Endothelial cell of umbilical vein (primary cell): ENCODE data around the gene DAGLB. TPM values are rescaled to one million over a fixed set of nuclear protein-coding genes. Genes with fewer than 3 reads are reported as not detected.

ENCODE experiments used
- BruUV-seq: library from RNA; stranded (reverse); fragments of 400-500 nt; replicated peaks from 2 replicates; lab custom pipeline; 2021; lab: Mats Ljungman, UMichigan
- CTCF ChIA-PET: fragments of 300-600, 350-600 bp; sonication (Branson Sonifier 250); formaldehyde crosslinking; loops from one replicate; lab custom pipeline; 2021; ENCODE audit warnings: antibody characterized with exemption, inconsistent platforms; lab: Charles Lee
- POLR2A ChIA-PET: fragments of 300-600, 350-600 bp; sonication (Branson Sonifier 250); formaldehyde crosslinking; loops from one replicate; lab custom pipeline; 2021; ENCODE audit warnings: antibody characterized with exemption, inconsistent platforms; lab: Charles Lee
- DNase-seq: peaks from one replicate; pipeline ENCODE4 v3.0.0-alpha.2; 2011; ENCODE audit warnings: low read depth, low spot score
- FAIRE-seq: peaks from 2 replicates; lab custom pipeline; 2011; peaks lifted over from hg19 to GRCh38; lab: Jason Lieb, UNC
- H2AFZ ChIP-seq: 2 replicates; pipeline ENCODE4 v1.6.0; 2012; ENCODE audit warnings: low read depth, low read length, control low read depth, inconsistent platforms
- H3K27ac ChIP-seq: 2 replicates; pipeline ENCODE4 v1.5.1; 2011; ENCODE audit warnings: low read depth, mild to moderate bottlenecking, control low read depth, low read length, moderate library complexity; ENCODE audit not compliant: insufficient read depth
- H3K27me3 ChIP-seq, 2 experiments: 2 replicates each; pipeline versions ENCODE4 v1.6.0 to v1.6.1; 2011; ENCODE audit warnings: low read length in 2 of 2, mixed read lengths in 1 of 2; ENCODE audit not compliant: control insufficient read depth in 2 of 2, insufficient read depth in 2 of 2
- H3K36me3 ChIP-seq, 2 experiments: 2 replicates in 1 of 2; 3 replicates in 1 of 2; pipeline ENCODE4 v1.5.1; 2011; ENCODE audit warnings: low read length in 2 of 2, mild to moderate bottlenecking in 1 of 2, moderate library complexity in 1 of 2; ENCODE audit not compliant: control insufficient read depth in 2 of 2, insufficient read depth in 2 of 2; ENCODE audit errors: extremely low read depth in 1 of 2
- H3K4me1 ChIP-seq: 3 replicates; pipeline ENCODE4 v1.5.1; 2011; ENCODE audit warnings: mild to moderate bottlenecking, low read length; ENCODE audit not compliant: control insufficient read depth, insufficient read depth; ENCODE audit errors: extremely low read depth
- H3K4me2 ChIP-seq: 2 replicates; pipeline ENCODE4 v1.6.1; 2011; ENCODE audit warnings: low read length, control low read depth, mixed read lengths; ENCODE audit not compliant: insufficient read depth
- H3K4me3 ChIP-seq, 3 experiments: fragments of 200-600 bp in 1 of 3; sonication (generic), shearing (Covaris generic) in 1 of 3; replicated peaks in 1 of 3; 2 replicates each; pipeline ENCODE4 v1.5.1; 2011 to 2016; ENCODE audit warnings: control low read depth in 3 of 3, low read length in 3 of 3, mild to moderate bottlenecking in 2 of 3, inconsistent platforms in 1 of 3, low read depth in 1 of 3, moderate library complexity in 1 of 3; ENCODE audit not compliant: insufficient read depth in 1 of 3
- H3K79me2 ChIP-seq: 2 replicates; pipeline ENCODE4 v1.6.0; 2012; ENCODE audit warnings: low read length, inconsistent platforms; ENCODE audit not compliant: control insufficient read depth, insufficient read depth
- H3K9ac ChIP-seq: replicated peaks from 2 replicates; pipeline ENCODE3; 2011; ENCODE audit warnings: low read length, control low read depth; ENCODE audit not compliant: insufficient read depth; ENCODE audit errors: extremely low read depth
- H3K9me1 ChIP-seq: replicated peaks from 3 replicates; pipeline ENCODE4 v1.6.0; 2011; ENCODE audit warnings: mild to moderate bottlenecking, low read length; ENCODE audit not compliant: control insufficient read depth, insufficient read depth; ENCODE audit errors: extremely low read depth
- H3K9me3 ChIP-seq: replicated peaks from 2 replicates; pipeline ENCODE4 v1.5.1; 2012; ENCODE audit warnings: low read length, inconsistent platforms; ENCODE audit not compliant: control insufficient read depth, insufficient read depth
- H4K20me1 ChIP-seq: replicated peaks from 2 replicates; pipeline ENCODE3; 2011; ENCODE audit warnings: mild to moderate bottlenecking, low read length; ENCODE audit not compliant: control insufficient read depth, insufficient read depth; ENCODE audit errors: extremely low read depth
- EZH2 ChIP-seq: IDR thresholded peaks from 2 replicates; pipeline ENCODE4 v1.6.1; 2012; ENCODE audit warnings: borderline replicate concordance, low read depth, mild to moderate bottlenecking, moderate library complexity, low read length, inconsistent platforms; ENCODE audit not compliant: severe bottlenecking
- FOS ChIP-seq: IDR thresholded peaks from 2 replicates; pipeline ENCODE4 v1.6.1; 2011; ENCODE audit warnings: mild to moderate bottlenecking, low read length, moderate library complexity, borderline replicate concordance; ENCODE audit not compliant: insufficient read depth
- GATA2 ChIP-seq: IDR thresholded peaks from 2 replicates; pipeline ENCODE4 v1.7.0; 2011; ENCODE audit warnings: low read depth, mild to moderate bottlenecking, moderate library complexity, mixed read lengths, low read length; ENCODE audit not compliant: insufficient read length, insufficient read depth
- JUN ChIP-seq: IDR thresholded peaks from 2 replicates; pipeline ENCODE4 v1.6.1; 2011; ENCODE audit warnings: borderline replicate concordance, low read depth; ENCODE audit not compliant: insufficient read length, insufficient read depth
- MYC ChIP-seq: IDR thresholded peaks from one replicate; pipeline ENCODE4 v1.6.1; 2011; ENCODE audit warnings: mild to moderate bottlenecking, low read depth, low read length
- POLR2A ChIP-seq: IDR thresholded peaks from 2 replicates; pipeline ENCODE4 v1.6.1; 2012; ENCODE audit warnings: low read depth, mild to moderate bottlenecking, control low read depth, low read length
- POLR2AphosphoS5 ChIP-seq: IDR thresholded peaks from 2 replicates; pipeline ENCODE4 v1.6.1; 2012; ENCODE audit warnings: low read depth, mild to moderate bottlenecking, control low read depth, low read length, moderate library complexity; ENCODE audit not compliant: insufficient read depth
- dilution Hi-C: fragments of 300-500 bp; cut with MboI; formaldehyde crosslinking; loops from one replicate; pipeline ENCODE4 v1.15.0; 2019; ENCODE audit warnings: low sequenced_read_pairs; ENCODE audit not compliant: extremely low pct_ligation_motif_present
- intact Hi-C: fragments of 100-400 bp; cut with micrococcal nuclease; formaldehyde crosslinking; loops from one replicate; pipeline ENCODE4 v1.10.0; 2022
- polyA plus RNA-seq, 4 experiments: library from polyadenylated mRNA; depleted of rRNA in 3 of 4; stranded (reverse) in 3 of 4; unstranded in 1 of 4; fragments of >200 nt; gene quantifications; 2 replicates each; pipeline versions ENCODE4 v1.2.1 to v1.2.3, GENCODE V29; 2011 to 2012; ENCODE audit warnings: missing spikeins in 1 of 4
- total RNA-seq: library from RNA; stranded (reverse); gene quantifications from 2 replicates; pipeline ENCODE4 v1.2.3, GENCODE V29; 2021
- TF ChIP-seq, protein P1 (sequence below): IDR thresholded peaks from 2 replicates; pipeline ENCODE4 v1.6.1; 2011; ENCODE audit not compliant: insufficient read depth, insufficient read length
- TF ChIP-seq, protein P2 (sequence below), 2 donors: IDR thresholded peaks; 1 replicate in 1 of 2; 2 replicates in 1 of 2; pipeline ENCODE4 v1.5.1; 2011; ENCODE audit warnings: low read length in 2 of 2, mild to moderate bottlenecking in 2 of 2, moderate library complexity in 2 of 2, control low read depth in 1 of 2, inconsistent platforms in 1 of 2, low read depth in 1 of 2; ENCODE audit not compliant: insufficient read depth in 1 of 2; ENCODE audit errors: extremely low read depth in 1 of 2

The DAGLB gene
- total and polyA plus RNA-seq, 2 donors (not counting 3 experiments of a cell fraction or from before 2014, with no cell fraction given) = 28.2 to 48.2 TPM

DNA sequence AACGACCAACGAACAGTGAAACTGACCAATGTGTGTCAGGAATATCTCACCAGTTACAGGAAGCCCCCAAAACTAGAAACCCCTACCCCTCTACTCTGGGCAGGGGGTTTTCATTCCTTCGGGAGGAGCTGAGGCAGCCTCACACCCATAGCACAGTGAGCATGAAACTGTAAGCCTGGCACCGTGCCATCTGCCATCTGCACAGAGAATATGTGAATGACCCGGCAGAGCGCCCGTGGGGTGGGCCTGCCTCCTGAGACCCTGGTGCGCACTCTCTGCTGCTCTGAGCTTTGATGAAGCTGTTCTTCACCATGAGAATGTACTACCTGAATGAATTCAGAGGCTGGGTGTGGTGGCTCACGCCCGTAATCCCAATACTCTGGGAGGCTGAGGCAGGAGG is 27.1 kb downstream of the DAGLB start:
- DNase-seq = no peak
- intact Hi-C loops (no loop called here), dilution Hi-C loops (no loop called here)
- Histone ChIP-seq H3K4me3 (no peak overlapping the region), H4K20me1 (no peaks in the 10 kb centered on the region), H3K27ac (no peak overlapping the region), H2AFZ (no peak overlapping the region), H3K36me3 (peaks cover 0 to 22% of the 10 kb centered on the region in 2 experiments), H3K4me2 (no peak overlapping the region), H3K79me2 (no peaks in the 10 kb centered on the region), H3K9me3 (no peaks in the 10 kb centered on the region), H3K27me3 (no peaks in the 10 kb centered on the region), H3K9me1 (no peaks in the 10 kb centered on the region), H3K9ac (no peak overlapping the region), H3K4me1 (no peaks in the 10 kb centered on the region)
- ChIA-PET POLR2A (no interaction called here), CTCF (no interaction called here)
- BruUV-seq = no TSS peak
- FAIRE-seq = no peak
- TF ChIP-seq, protein P1, sequence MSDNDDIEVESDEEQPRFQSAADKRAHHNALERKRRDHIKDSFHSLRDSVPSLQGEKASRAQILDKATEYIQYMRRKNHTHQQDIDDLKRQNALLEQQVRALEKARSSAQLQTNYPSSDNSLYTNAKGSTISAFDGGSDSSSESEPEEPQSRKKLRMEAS = no peak
- TF ChIP-seq JUN (no peak), MYC (no peak), POLR2A (no peak), POLR2AphosphoS5 (no peak), EZH2 (no peak), GATA2 (no peak), FOS (no peak)
- TF ChIP-seq, protein P2, sequence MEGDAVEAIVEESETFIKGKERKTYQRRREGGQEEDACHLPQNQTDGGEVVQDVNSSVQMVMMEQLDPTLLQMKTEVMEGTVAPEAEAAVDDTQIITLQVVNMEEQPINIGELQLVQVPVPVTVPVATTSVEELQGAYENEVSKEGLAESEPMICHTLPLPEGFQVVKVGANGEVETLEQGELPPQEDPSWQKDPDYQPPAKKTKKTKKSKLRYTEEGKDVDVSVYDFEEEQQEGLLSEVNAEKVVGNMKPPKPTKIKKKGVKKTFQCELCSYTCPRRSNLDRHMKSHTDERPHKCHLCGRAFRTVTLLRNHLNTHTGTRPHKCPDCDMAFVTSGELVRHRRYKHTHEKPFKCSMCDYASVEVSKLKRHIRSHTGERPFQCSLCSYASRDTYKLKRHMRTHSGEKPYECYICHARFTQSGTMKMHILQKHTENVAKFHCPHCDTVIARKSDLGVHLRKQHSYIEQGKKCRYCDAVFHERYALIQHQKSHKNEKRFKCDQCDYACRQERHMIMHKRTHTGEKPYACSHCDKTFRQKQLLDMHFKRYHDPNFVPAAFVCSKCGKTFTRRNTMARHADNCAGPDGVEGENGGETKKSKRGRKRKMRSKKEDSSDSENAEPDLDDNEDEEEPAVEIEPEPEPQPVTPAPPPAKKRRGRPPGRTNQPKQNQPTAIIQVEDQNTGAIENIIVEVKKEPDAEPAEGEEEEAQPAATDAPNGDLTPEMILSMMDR (IDR thresholded peaks at IDR 0.05; ENCODE audit: extremely low read depth in 1 of 2, insufficient read depth in 1 of 2, low read depth in 1 of 2, low read length in 2 of 2) = no peak
